H1 (cell line): ENCODE results near the gene DMBX1. TPM values are rescaled to one million over a fixed set of nuclear protein-coding genes. Genes with fewer than 3 reads are reported as not detected.

Experiments used
- CTCF ChIA-PET: fragments of 300-600 bp; sonication (Branson Sonifier 250); formaldehyde crosslinking; loops from one replicate; lab custom pipeline; 2021; ENCODE audit not compliant: partially characterized antibody; lab: Charles Lee
- POLR2A ChIA-PET: fragments of 300-600 bp; sonication (Branson Sonifier 250); formaldehyde crosslinking; loops from one replicate; lab custom pipeline; 2021; ENCODE audit warnings: inconsistent platforms; ENCODE audit not compliant: partially characterized antibody; lab: Charles Lee
- DNase-seq, 2 experiments: peaks; one replicate each; pipeline versions ENCODE4 v3.0.0 to v3.0.0-alpha.2; 2010 to 2022; ENCODE audit warnings: low spot score in 2 of 2, low read depth in 1 of 2, mixed read lengths in 1 of 2
- FAIRE-seq: peaks from 2 replicates; lab custom pipeline; 2011; peaks lifted over from hg19 to GRCh38; lab: Jason Lieb, UNC
- H2AFZ ChIP-seq: 2 replicates; pipeline ENCODE4 v1.8.1; 2012; ENCODE audit warnings: low read length, inconsistent platforms
- H2AK5ac ChIP-seq: 2 replicates; pipeline ENCODE4 v1.6.1; 2013; ENCODE audit warnings: low read depth, low read length
- H2BK120ac ChIP-seq: replicated peaks from 2 replicates; pipeline ENCODE3; 2013; ENCODE audit warnings: low read depth, low read length, inconsistent platforms
- H2BK12ac ChIP-seq: 2 replicates; pipeline ENCODE4 v1.6.1; 2013; ENCODE audit warnings: low read depth, low read length
- H2BK15ac ChIP-seq: 2 replicates; pipeline ENCODE4 v1.6.1; 2013; ENCODE audit warnings: low read length
- H2BK20ac ChIP-seq: 2 replicates; pipeline ENCODE4 v1.6.1; 2013; ENCODE audit warnings: low read length
- H2BK5ac ChIP-seq: 2 replicates; pipeline ENCODE4 v1.6.1; 2013; ENCODE audit warnings: low read depth, low read length
- H3K14ac ChIP-seq: 2 replicates; pipeline ENCODE4 v1.6.1; 2013; ENCODE audit warnings: inconsistent platforms; ENCODE audit not compliant: insufficient read length
- H3K18ac ChIP-seq: 2 replicates; pipeline ENCODE4 v1.6.1; 2013; ENCODE audit warnings: low read length; ENCODE audit errors: extremely low read depth
- H3K23ac ChIP-seq: 2 replicates; pipeline ENCODE4 v1.6.1; 2013; ENCODE audit warnings: inconsistent platforms; ENCODE audit not compliant: insufficient read length
- H3K23me2 ChIP-seq: 2 replicates; pipeline ENCODE4 v1.6.1; 2013; ENCODE audit warnings: low read depth, low read length
- H3K27ac ChIP-seq: 2 replicates; pipeline ENCODE4 v1.6.1; 2011; ENCODE audit warnings: low read depth, low read length, inconsistent platforms
- H3K27me3 ChIP-seq, 4 experiments: replicated peaks in 1 of 4; 1 replicate in 1 of 4; 2 replicates in 3 of 4; pipeline versions ENCODE4 v1.6.1 to v1.8.1; 2011 to 2013; ENCODE audit warnings: low read length in 3 of 4, mild to moderate bottlenecking in 3 of 4, inconsistent platforms in 2 of 4, mixed read lengths in 2 of 4, moderate library complexity in 1 of 4; ENCODE audit not compliant: control insufficient read depth in 3 of 4, insufficient read depth in 3 of 4; ENCODE audit errors: extremely low read depth in 1 of 4
- H3K36me3 ChIP-seq, 4 experiments: 2 replicates each; pipeline versions ENCODE4 v1.6.1 to v1.8.1; 2011 to 2013; ENCODE audit warnings: mild to moderate bottlenecking in 4 of 4, low read length in 3 of 4, moderate library complexity in 2 of 4, control low read depth in 1 of 4, inconsistent platforms in 1 of 4; ENCODE audit not compliant: insufficient read depth in 4 of 4, control insufficient read depth in 2 of 4
- H3K4ac ChIP-seq: replicated peaks from 2 replicates; pipeline ENCODE3; 2013; ENCODE audit warnings: low read length, low read depth, mixed read lengths, inconsistent platforms; ENCODE audit not compliant: insufficient read length
- H3K4me1 ChIP-seq, 4 experiments: replicated peaks in 1 of 4; 1 replicate in 1 of 4; 2 replicates in 3 of 4; pipeline versions ENCODE4 v1.6.1 to v1.8.1; 2011 to 2013; ENCODE audit warnings: low read length in 3 of 4, inconsistent platforms in 2 of 4, mixed read lengths in 1 of 4; ENCODE audit not compliant: insufficient read depth in 4 of 4, control insufficient read depth in 3 of 4
- H3K4me2 ChIP-seq, 2 experiments: 2 replicates each; pipeline versions ENCODE4 v1.6.1 to v1.8.1; 2011 to 2013; ENCODE audit warnings: low read depth in 2 of 2, low read length in 2 of 2, control low read depth in 1 of 2, inconsistent platforms in 1 of 2, mild to moderate bottlenecking in 1 of 2; ENCODE audit not compliant: insufficient read depth in 1 of 2
- H3K4me3 ChIP-seq, 4 experiments: fragments of 200-600, 300-600 bp in 1 of 4; sonication (generic), shearing (Covaris generic), sonication (Bioruptor Twin) in 1 of 4; 2 replicates each; pipeline versions ENCODE4 v1.5.1 to v1.8.1; 2011 to 2016; ENCODE audit warnings: low read length in 4 of 4, low read depth in 3 of 4, control low read depth in 2 of 4, inconsistent platforms in 2 of 4, mild to moderate bottlenecking in 2 of 4, mixed read lengths in 1 of 4, moderate library complexity in 1 of 4; ENCODE audit not compliant: insufficient read depth in 2 of 4; ENCODE audit errors: extremely low read depth in 1 of 4
- H3K56ac ChIP-seq: replicated peaks from 2 replicates; pipeline ENCODE3; 2013; ENCODE audit warnings: low read depth, mild to moderate bottlenecking, mixed read lengths, low read length, inconsistent platforms; ENCODE audit not compliant: insufficient read length
- H3K79me1 ChIP-seq: 2 replicates; pipeline ENCODE4 v1.6.1; 2013; ENCODE audit warnings: low read depth, low read length, control low read depth
- H3K79me2 ChIP-seq, 2 experiments: 2 replicates each; pipeline versions ENCODE4 v1.6.1 to v1.8.1; 2012 to 2013; ENCODE audit warnings: low read length in 2 of 2, mild to moderate bottlenecking in 2 of 2, inconsistent platforms in 1 of 2; ENCODE audit not compliant: insufficient read depth in 2 of 2, control insufficient read depth in 1 of 2
- H3K9ac ChIP-seq, 4 experiments: replicated peaks in 1 of 4; 1 replicate in 1 of 4; 2 replicates in 3 of 4; pipeline versions ENCODE4 v1.6.1 to v1.8.1; 2011 to 2013; ENCODE audit warnings: low read depth in 3 of 4, low read length in 3 of 4, control low read depth in 2 of 4, mild to moderate bottlenecking in 2 of 4, moderate library complexity in 2 of 4, inconsistent platforms in 1 of 4; ENCODE audit errors: extremely low read depth in 1 of 4
- H3K9me3 ChIP-seq, 2 experiments: 2 replicates each; pipeline versions ENCODE4 v1.6.1 to v1.8.1; 2012 to 2013; ENCODE audit warnings: mild to moderate bottlenecking in 2 of 2, moderate library complexity in 2 of 2, control low read depth in 1 of 2, inconsistent platforms in 1 of 2, low read depth in 1 of 2, low read length in 1 of 2, mixed read lengths in 1 of 2; ENCODE audit not compliant: insufficient read depth in 2 of 2
- H4K20me1 ChIP-seq, 2 experiments: replicated peaks in 1 of 2; 2 replicates each; pipeline versions ENCODE3 to v1.8.1; 2011 to 2013; ENCODE audit warnings: inconsistent platforms in 2 of 2, low read length in 2 of 2, mild to moderate bottlenecking in 1 of 2; ENCODE audit not compliant: insufficient read depth in 2 of 2, control insufficient read depth in 1 of 2
- H4K5ac ChIP-seq: 2 replicates; pipeline ENCODE4 v1.6.1; 2013; ENCODE audit warnings: low read length, low read depth, mixed read lengths, inconsistent platforms; ENCODE audit not compliant: insufficient read length
- H4K8ac ChIP-seq: 2 replicates; pipeline ENCODE4 v1.8.0; 2013; ENCODE audit warnings: mild to moderate bottlenecking, moderate library complexity, low read length, inconsistent platforms; ENCODE audit not compliant: insufficient read depth; ENCODE audit errors: extremely low read depth
- H4K91ac ChIP-seq: replicated peaks from 2 replicates; pipeline ENCODE3; 2013; ENCODE audit warnings: low read length, mixed read lengths, inconsistent platforms; ENCODE audit not compliant: insufficient read length
- ASH2L ChIP-seq: fragments of 200-600, 300-600 bp; sonication (generic); IDR thresholded peaks from one replicate; pipeline ENCODE4 v1.7.1; 2017; ENCODE audit warnings: low read length
- ATF2 ChIP-seq: IDR thresholded peaks from 2 replicates; pipeline ENCODE4 v1.6.1; 2012; ENCODE audit warnings: low read length, inconsistent platforms
- BRCA1 ChIP-seq: IDR thresholded peaks from 2 replicates; pipeline ENCODE4 v1.6.1; 2012; ENCODE audit warnings: low read depth, low read length, improper control_type of control experiment
- EP300 ChIP-seq, 2 experiments: IDR thresholded peaks; 1 replicate in 1 of 2; 2 replicates in 1 of 2; pipeline ENCODE4 v1.6.1; 2011 to 2012; ENCODE audit warnings: low read depth in 2 of 2, low read length in 2 of 2, mild to moderate bottlenecking in 2 of 2, borderline replicate concordance in 1 of 2, inconsistent platforms in 1 of 2, moderate library complexity in 1 of 2
- GTF2F1 ChIP-seq: IDR thresholded peaks from 2 replicates; pipeline ENCODE4 v1.6.1; 2012; ENCODE audit warnings: low read depth, low read length, improper control_type of control experiment, borderline replicate concordance
- KDM1A ChIP-seq: fragments of 200-600, 300-600 bp; sonication (generic); IDR thresholded peaks from 2 replicates; pipeline ENCODE4 v1.7.1; 2016; ENCODE audit warnings: mild to moderate bottlenecking, low read length, borderline replicate concordance
- RNF2 ChIP-seq: fragments of 200-900, 300-1000 bp; sonication (generic); IDR thresholded peaks from 2 replicates; pipeline ENCODE4 v1.7.1; 2016; ENCODE audit warnings: borderline replicate concordance, low read depth, mild to moderate bottlenecking, antibody characterized with exemption, low read length; ENCODE audit not compliant: poor library complexity, severe bottlenecking; ENCODE audit errors: missing control alignments
- TAF1 ChIP-seq: IDR thresholded peaks from 2 replicates; pipeline ENCODE4 v1.6.1; 2011; ENCODE audit warnings: mild to moderate bottlenecking, low read depth, low read length
- YY1 ChIP-seq: IDR thresholded peaks from 2 replicates; pipeline ENCODE4 v1.6.1; 2011; ENCODE audit warnings: low read depth, mild to moderate bottlenecking, low read length
- ZNF274 ChIP-seq: IDR thresholded peaks from 2 replicates; pipeline ENCODE4 v1.7.0; 2012; ENCODE audit warnings: low read length, borderline replicate concordance; ENCODE audit errors: extremely low read depth
- WGBS, 2 experiments: shearing (Covaris generic) in 1 of 2; methylation state at CpG; one replicate each; pipeline versions ENCODE4 v1.1.6 to v1.1.7; 2013 to 2015; ENCODE audit warnings: low lambda C conversion rate in 2 of 2, mixed read lengths in 2 of 2, inconsistent platforms in 1 of 2, low coverage in 1 of 2, missing lambda C conversion rate in 1 of 2; ENCODE audit not compliant: insufficient replicate concordance in 2 of 2, insufficient coverage in 1 of 2, insufficient read length in 1 of 2; ENCODE audit errors: extremely low coverage in 1 of 2, missing lambda C conversion rate in 1 of 2; 5-methylcytosine and 5-hydroxymethylcytosine counted together
- polyA plus RNA-seq, 7 experiments: library from polyadenylated mRNA; depleted of rRNA in 3 of 7; stranded (reverse) in 5 of 7; unstranded in 2 of 7; fragments of >200 nt in 5 of 7; fragments of 200-250 nt in 2 of 7; gene quantifications; 1 replicate in 5 of 7; 2 replicates in 1 of 7; 4 replicates in 1 of 7; pipeline versions ENCODE4 v1.2.1 to v1.2.3, GENCODE V29; 2011 to 2013; ENCODE audit warnings: missing spikeins in 2 of 7, mixed read lengths in 2 of 7
- total RNA-seq: library from RNA; stranded (reverse); fragmentation: NEBNext Ultra II Directional; extraction: Animal tissue kit (Norgen Biotek cat#: 25700); gene quantifications from 2 replicates; pipeline ENCODE4 v1.2.1, GENCODE V29; 2021

The DMBX1 gene
- total and polyA plus RNA-seq, 2 of the 8 experiments (the other 6 are each of a cell fraction or from before 2014, with no cell fraction given), result 0.23 to 0.30 TPM

GRCh38 chr1:46510341-46510997, 20.8 kb downstream of the DMBX1 start:
- no peak overlapping the region for H3K14ac ChIP-seq
- no peak overlapping the region for H3K56ac ChIP-seq
- H2BK12ac ChIP-seq, result 0 out of 2 replicates have a peak overlapping the region, but pooled peaks have one; percentile 39
- peaks cover 0 to 12% (median 2%) of the 10 kb centered on the region in 4 experiments; a peak in 3 of 7 replicates for H3K27me3 ChIP-seq
- no peaks in the 10 kb centered on the region for H4K20me1 ChIP-seq
- FAIRE-seq (no peak), DNase-seq (no peak)
- no peaks in the 10 kb centered on the region for H3K23me2 ChIP-seq
- no peak overlapping the region for H2AK5ac ChIP-seq
- H3K36me3 ChIP-seq, result no peaks in the 10 kb centered on the region
- H3K4me1 ChIP-seq, result peaks cover 0 to 22% (median 4%) of the 10 kb centered on the region in 4 experiments; a peak in 4 of 7 replicates
- no peaks in the 10 kb centered on the region for H3K79me1 ChIP-seq
- no peak overlapping the region for H4K91ac ChIP-seq
- H3K4me3 ChIP-seq, result no peak overlapping the region
- no peak overlapping the region for H3K27ac ChIP-seq
- no peak overlapping the region for H3K18ac ChIP-seq
- H3K9me3 ChIP-seq, result no peaks in the 10 kb centered on the region
- H3K23ac ChIP-seq, result no peak overlapping the region
- H4K5ac ChIP-seq, result no peak overlapping the region
- 92% methylated on average over 19 of the region's 19 CpGs; no CpG with 5 or more reads in 1 of the 2 experiments for WGBS, 2 experiments
- H3K9ac ChIP-seq, result no peak overlapping the region
- no peak overlapping the region for H3K4me2 ChIP-seq
- POLR2A ChIA-PET, result interaction anchor here (0.9 to 1.3 kb wide), 3 partner anchors 8 to 31 kb away, joined by 3 to 4 read pairs (median 3); no protein-coding TSS in a partner anchor
- CTCF ChIA-PET, result interaction anchor here (0.8 to 18.9 kb wide), 4 partner anchors 16 to 65 kb away, joined by 3 to 287 read pairs (median 19); partner anchors contain the start of gene DMBX1
- H4K8ac ChIP-seq, result no peak overlapping the region; the same call in 1 of the 2 replicates
- H2BK15ac ChIP-seq, result no peak overlapping the region
- no peak overlapping the region for H3K4ac ChIP-seq
- H2AFZ ChIP-seq, result no peak overlapping the region
- no peak overlapping the region for H2BK20ac ChIP-seq
- H2BK120ac ChIP-seq, result no peak overlapping the region
- H3K79me2 ChIP-seq, result no peaks in the 10 kb centered on the region
- H2BK5ac ChIP-seq, result no peak overlapping the region
- TF ChIP-seq ZNF274, result no peak
- TF ChIP-seq GTF2F1, result no peak
- no peak for TF ChIP-seq ATF2
- no peak for TF ChIP-seq KDM1A
- no peak for TF ChIP-seq EP300 (IDR thresholded peaks at IDR 0.05; ENCODE audit: borderline replicate concordance in 1 of 2, low read depth in 2 of 2, low read length in 2 of 2)
- no peak for TF ChIP-seq TAF1
- TF ChIP-seq ASH2L, result no peak
- TF ChIP-seq BRCA1, result no peak
- TF ChIP-seq YY1, result no peak
- no peak for TF ChIP-seq RNF2
